HUES6 (cell line): ENCODE data around the gene FRMD4A.

Experiments
- H3K27ac ChIP-seq: 2 replicates; pipeline ENCODE4 v1.7.0; 2013; ENCODE audit warnings: low read depth, mild to moderate bottlenecking, low read length, inconsistent platforms
- H3K27me3 ChIP-seq: 2 replicates; pipeline ENCODE4 v1.6.1; 2013; ENCODE audit warnings: low read length; ENCODE audit not compliant: control insufficient read depth, insufficient read depth
- H3K36me3 ChIP-seq: 2 replicates; pipeline ENCODE4 v1.6.1; 2013; ENCODE audit warnings: low read length; ENCODE audit not compliant: control insufficient read depth, insufficient read depth
- H3K4me1 ChIP-seq: 2 replicates; pipeline ENCODE4 v1.6.1; 2013; ENCODE audit warnings: low read length; ENCODE audit not compliant: control insufficient read depth, insufficient read depth
- H3K4me3 ChIP-seq: 2 replicates; pipeline ENCODE4 v1.5.1; 2013; ENCODE audit warnings: low read depth, low read length
- H3K9ac ChIP-seq: one replicate; pipeline ENCODE4 v1.6.1; 2013; ENCODE audit warnings: mild to moderate bottlenecking, low read length
- H3K9me3 ChIP-seq: 2 replicates; pipeline ENCODE4 v1.6.1; 2013; ENCODE audit warnings: low read depth, low read length; ENCODE audit not compliant: control insufficient read depth, insufficient read depth

The FRMD4A gene

DNA sequence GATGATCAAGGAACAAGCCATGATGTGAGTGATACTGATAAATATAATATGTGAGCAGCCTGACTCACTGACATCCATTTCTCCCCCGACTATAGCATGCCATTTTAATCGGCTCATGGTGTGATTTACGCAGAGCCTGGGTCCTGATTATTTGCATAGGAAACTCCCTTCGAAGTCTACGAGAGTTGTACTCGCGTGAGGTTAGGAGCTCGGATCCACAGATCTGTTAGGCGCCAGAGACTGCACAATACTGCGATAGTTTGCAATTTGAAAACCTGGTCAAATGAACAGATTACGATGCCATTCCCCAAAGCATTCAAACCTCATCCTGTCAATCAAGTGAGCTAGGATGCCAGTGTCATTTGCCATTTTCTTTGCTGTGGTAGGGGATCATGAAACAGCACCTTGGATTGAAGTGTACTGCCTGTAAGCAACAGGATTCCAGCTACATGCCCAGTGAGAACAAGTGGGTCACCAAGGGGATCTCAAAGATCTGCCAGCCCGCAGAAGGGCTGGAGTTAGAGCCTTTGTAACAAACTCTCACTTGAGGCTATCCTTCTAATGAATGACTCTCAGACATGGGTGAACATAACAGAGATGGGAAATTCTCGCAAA, 158.3 kb downstream of the FRMD4A start:
- Histone ChIP-seq H3K4me3 (no peak overlapping the region), H3K27me3 (peaks cover 34% of the 10 kb centered on the region), H3K36me3 (no peaks in the 10 kb centered on the region)

GRCh38 chr10:14171336-14171735, 159.4 kb downstream of the FRMD4A start:
- Histone ChIP-seq H3K27me3 (peaks cover 34% of the 10 kb centered on the region), H3K36me3 (no peaks in the 10 kb centered on the region), H3K9ac (no peak overlapping the region), H3K9me3 (no peaks in the 10 kb centered on the region), H3K27ac (no peak overlapping the region), H3K4me1 (peaks cover 3% of the 10 kb centered on the region; the same call in 1 of the 2 replicates), H3K4me3 (no peak overlapping the region)

More for the DNA sequence above, 158.3 kb downstream of the FRMD4A start:
- Histone ChIP-seq H3K9ac (no peak overlapping the region), H3K27ac (no peak overlapping the region), H3K4me1 (peaks cover 3% of the 10 kb centered on the region; the same call in 1 of the 2 replicates), H3K9me3 (no peaks in the 10 kb centered on the region)

- no peaks in the 10 kb centered on the region for H3K36me3 ChIP-seq
- H3K4me3 ChIP-seq = no peak overlapping the region
- no peaks in the 10 kb centered on the region for H3K9me3 ChIP-seq
- no peak overlapping the region for H3K9ac ChIP-seq
- no peaks in the 10 kb centered on the region for H3K27me3 ChIP-seq
- peaks cover 4% of the 10 kb centered on the region; the same call in 1 of the 2 replicates for H3K4me1 ChIP-seq
- no peak overlapping the region for H3K27ac ChIP-seq
Observed at GRCh38 chr10:14163377-14164086, 167.2 kb downstream of the FRMD4A start.

- Histone ChIP-seq H3K4me3 (no peak overlapping the region), H3K27ac (no peak overlapping the region), H3K27me3 (no peaks in the 10 kb centered on the region), H3K36me3 (no peaks in the 10 kb centered on the region), H3K9ac (no peak overlapping the region), H3K4me1 (peaks cover 4% of the 10 kb centered on the region; the same call in 1 of the 2 replicates), H3K9me3 (no peaks in the 10 kb centered on the region)
Observed at GRCh38 chr10:14162629-14163344, 167.9 kb downstream of the FRMD4A start.

DNA sequence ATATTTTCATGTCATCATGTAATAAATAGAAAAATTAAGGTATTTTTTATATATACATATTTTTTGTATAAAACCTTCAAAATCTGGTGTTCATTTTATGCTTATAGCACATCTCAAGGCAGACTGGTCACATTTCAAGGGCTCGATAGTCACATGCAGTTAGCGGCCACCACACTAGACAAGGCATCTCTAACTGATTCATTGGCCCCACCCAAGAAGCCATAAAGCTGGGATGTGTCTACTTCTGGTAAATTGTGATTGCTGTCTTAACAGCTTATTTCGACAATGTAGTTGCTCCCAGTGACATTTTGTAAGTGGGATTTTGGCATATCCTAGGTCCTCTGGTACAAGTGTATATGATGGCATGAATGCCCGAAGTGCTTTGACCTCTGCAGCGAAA, 168.7 kb downstream of the FRMD4A start:
- Histone ChIP-seq H3K4me1 (peaks cover 4% of the 10 kb centered on the region; the same call in 1 of the 2 replicates), H3K9me3 (no peaks in the 10 kb centered on the region), H3K27me3 (no peaks in the 10 kb centered on the region), H3K9ac (no peak overlapping the region), H3K36me3 (no peaks in the 10 kb centered on the region), H3K4me3 (no peak overlapping the region), H3K27ac (no peak overlapping the region)

DNA sequence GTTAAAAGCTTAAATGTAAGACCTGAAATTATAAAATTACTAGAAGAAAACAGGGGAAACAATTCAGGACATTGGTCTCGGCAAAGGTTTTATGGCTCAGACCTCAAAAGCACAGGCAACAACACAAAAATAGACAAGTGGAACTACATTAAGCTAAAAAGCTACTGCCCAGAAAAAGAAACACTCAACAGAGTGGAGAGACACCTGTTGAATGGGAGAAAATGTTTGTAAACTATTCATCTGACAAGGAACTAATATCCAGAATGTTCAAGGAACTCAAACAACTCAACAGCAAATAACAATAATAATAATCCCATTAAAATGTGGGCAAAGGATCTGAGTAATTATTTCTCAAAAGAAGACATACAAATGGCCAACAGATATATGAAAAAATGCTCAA, 170.4 kb downstream of the FRMD4A start:
- Histone ChIP-seq H3K27me3 (no peaks in the 10 kb centered on the region), H3K9me3 (no peaks in the 10 kb centered on the region), H3K36me3 (no peaks in the 10 kb centered on the region), H3K27ac (no peak overlapping the region), H3K4me1 (peaks cover 4% of the 10 kb centered on the region; the same call in 1 of the 2 replicates), H3K4me3 (no peak overlapping the region), H3K9ac (no peak overlapping the region)

- Histone ChIP-seq H3K9me3 (no peaks in the 10 kb centered on the region), H3K4me3 (no peak overlapping the region), H3K27me3 (no peaks in the 10 kb centered on the region), H3K4me1 (peaks cover 4% of the 10 kb centered on the region; the same call in 1 of the 2 replicates), H3K9ac (no peak overlapping the region), H3K36me3 (no peaks in the 10 kb centered on the region), H3K27ac (no peak overlapping the region)
Observed at GRCh38 chr10:14158575-14158974, 172.1 kb downstream of the FRMD4A start.

DNA sequence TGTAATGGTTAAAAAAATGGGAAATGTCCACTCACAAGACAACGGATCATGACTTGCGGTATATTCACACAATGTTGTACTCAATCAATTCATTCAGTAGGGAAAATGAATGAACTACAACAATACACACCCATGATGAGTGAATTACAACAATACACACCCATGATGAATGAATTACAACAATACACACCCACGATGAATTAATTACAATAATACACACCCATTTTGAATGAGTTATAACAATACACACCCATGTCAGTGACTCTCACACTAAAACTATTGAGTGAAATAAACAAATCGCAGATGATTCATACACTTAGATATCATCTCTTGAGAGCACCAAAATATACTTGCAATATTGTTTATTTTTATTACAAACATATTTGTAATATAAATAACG, 174.6 kb downstream of the FRMD4A start:
- Histone ChIP-seq H3K9me3 (no peaks in the 10 kb centered on the region), H3K27ac (no peak overlapping the region), H3K4me1 (no peaks in the 10 kb centered on the region), H3K4me3 (no peak overlapping the region), H3K9ac (no peak overlapping the region), H3K36me3 (no peaks in the 10 kb centered on the region), H3K27me3 (no peaks in the 10 kb centered on the region)

DNA sequence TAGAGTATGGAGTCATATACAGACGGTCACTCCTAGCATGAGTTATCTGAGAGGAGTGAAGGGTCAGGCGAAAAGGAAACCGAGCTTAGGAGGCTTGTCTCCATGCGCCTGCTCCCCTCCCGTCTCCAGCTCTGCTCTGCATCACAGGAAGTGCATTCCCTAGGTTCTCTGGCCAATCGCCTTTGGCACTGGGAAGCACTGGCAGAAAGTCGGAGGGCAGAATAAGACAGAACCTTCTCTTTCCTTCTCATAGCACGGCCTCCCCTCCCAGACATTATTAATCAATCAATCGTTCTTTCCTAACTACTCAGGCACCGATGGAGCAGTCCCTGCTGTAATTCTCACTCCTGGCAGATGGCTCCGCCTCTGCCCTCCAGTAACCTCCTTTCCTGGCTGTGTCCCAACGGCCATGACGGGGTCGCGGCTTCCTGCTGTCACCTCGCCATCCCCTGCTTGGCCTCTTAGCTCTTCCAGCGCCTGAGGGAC, 177.1 kb downstream of the FRMD4A start:
- H3K36me3 ChIP-seq = no peaks in the 10 kb centered on the region
- H3K4me3 ChIP-seq = no peak overlapping the region
- H3K9ac ChIP-seq = no peak overlapping the region

DNA sequence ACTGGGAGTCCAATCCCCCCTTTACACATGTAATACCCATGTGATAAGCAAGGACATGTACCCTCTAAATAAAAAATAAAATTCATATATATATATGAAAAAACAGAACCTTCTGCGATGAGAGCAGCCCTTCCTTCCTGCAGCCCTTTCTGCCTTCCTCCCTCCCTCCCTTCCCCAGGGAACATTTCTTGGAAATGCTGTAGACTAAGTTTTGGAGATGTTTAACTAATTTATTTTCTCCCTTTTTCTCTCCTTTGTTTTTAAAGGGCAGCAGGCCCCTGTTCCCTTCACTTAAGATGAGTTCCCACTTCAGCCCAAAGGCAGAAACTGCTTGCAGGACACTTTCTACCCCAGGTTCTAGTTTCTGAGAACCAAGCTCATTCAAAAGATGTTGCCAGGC, 179.2 kb downstream of the FRMD4A start:
- Histone ChIP-seq H3K36me3 (no peaks in the 10 kb centered on the region), H3K27ac (no peak overlapping the region), H3K4me1 (no peaks in the 10 kb centered on the region), H3K9me3 (no peaks in the 10 kb centered on the region), H3K27me3 (no peaks in the 10 kb centered on the region), H3K9ac (no peak overlapping the region), H3K4me3 (no peak overlapping the region)

More for the DNA sequence above, 177.1 kb downstream of the FRMD4A start:
- Histone ChIP-seq H3K9me3 (no peaks in the 10 kb centered on the region), H3K4me1 (no peaks in the 10 kb centered on the region), H3K27ac (no peak overlapping the region), H3K27me3 (no peaks in the 10 kb centered on the region)

- H3K4me1 ChIP-seq = no peaks in the 10 kb centered on the region
- H3K36me3 ChIP-seq = no peaks in the 10 kb centered on the region
- no peaks in the 10 kb centered on the region for H3K27me3 ChIP-seq
- no peak overlapping the region for H3K27ac ChIP-seq
- no peaks in the 10 kb centered on the region for H3K9me3 ChIP-seq
- H3K9ac ChIP-seq = no peak overlapping the region
- H3K4me3 ChIP-seq = no peak overlapping the region
Observed at GRCh38 chr10:14150526-14150925, 180.2 kb downstream of the FRMD4A start.
